ENCODE results near the gene ARSG. TPM values are rescaled to one million over a fixed set of nuclear protein-coding genes. Genes with fewer than 3 reads are reported as not detected.
"Not testable (repeated sequence)": the region's sequence is repeated elsewhere in the genome, so short reads cannot be mapped to it uniquely, and the experiment has no call there.

ARSG gene
- total and polyA plus RNA-seq, 4 donors: 1.5 to 5.4 (median 2.3) TPM

DNA sequence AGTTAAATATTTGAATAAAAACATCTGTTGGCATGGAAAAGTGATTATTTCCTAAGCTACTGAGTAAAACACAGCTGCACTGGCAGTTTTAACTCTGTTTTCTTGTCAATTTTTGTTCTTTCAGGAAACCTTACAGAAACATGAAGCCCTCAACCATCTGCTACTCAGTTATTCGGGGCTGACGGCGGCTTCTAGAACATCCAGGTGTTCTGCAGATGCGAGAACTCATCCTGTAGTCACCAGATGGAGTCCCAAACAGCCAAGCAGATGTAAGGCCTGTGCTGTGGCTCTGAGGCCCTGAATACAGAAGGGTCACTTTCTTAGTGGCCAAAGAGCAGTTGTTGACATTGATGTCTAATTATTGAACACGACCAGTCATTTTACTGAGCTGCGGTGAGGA, 15.5 kb downstream of the ARSG start:
- DNase-seq (ENCODE audit: low spot score): no peak
- H3K36me3 ChIP-seq (ENCODE audit: control insufficient read depth in 4 of 4, insufficient read depth in 3 of 4, low read depth in 1 of 4, low read length in 3 of 4): no peaks in the 10 kb centered on the region
- no peak overlapping the region for H3K27ac ChIP-seq (ENCODE audit: low read depth in 1 of 2, low read length in 2 of 2)
- H3K4me3 ChIP-seq (ENCODE audit: low read depth in 1 of 3, low read length in 3 of 3): no peak overlapping the region
- no peak overlapping the region for H3K9ac ChIP-seq (ENCODE audit: low read depth in 1 of 2, low read length in 2 of 2)
- no peak for TF ChIP-seq NR2F2 (IDR thresholded peaks at IDR 0.05)
- no peak for TF ChIP-seq YY1 (IDR thresholded peaks at IDR 0.05)
- no peak for TF ChIP-seq SP1 (IDR thresholded peaks at IDR 0.05)
- no peak for TF ChIP-seq ATF3 (IDR thresholded peaks at IDR 0.05)
- no peak for TF ChIP-seq REST (IDR thresholded peaks at IDR 0.05)
- TF ChIP-seq EGR1 (IDR thresholded peaks at IDR 0.05; ENCODE audit: low read depth in 2 of 2): no peak
- TF ChIP-seq HNF4G (IDR thresholded peaks at IDR 0.05): no peak
- TF ChIP-seq RXRA (IDR thresholded peaks at IDR 0.05): no peak
- no peak for TF ChIP-seq HNF4A (conservative IDR thresholded peaks at IDR 0.05)
- TF ChIP-seq GABPA (IDR thresholded peaks at IDR 0.05 in 1 of 2, conservative IDR thresholded peaks at IDR 0.05 in 1 of 2): no peak
- WGBS: 83% methylated on average over 6 of the region's 6 CpGs
- H3K9me3 ChIP-seq (ENCODE audit: control insufficient read depth in 4 of 4, low read length in 3 of 4): no peaks in the 10 kb centered on the region
- H3K4me1 ChIP-seq (ENCODE audit: control insufficient read depth in 4 of 4, insufficient read depth in 4 of 4, low read length in 3 of 4): no peaks in the 10 kb centered on the region
- H3K27me3 ChIP-seq (ENCODE audit: control insufficient read depth in 4 of 4, insufficient read depth in 4 of 4, low read length in 3 of 4): no peaks in the 10 kb centered on the region

DNA sequence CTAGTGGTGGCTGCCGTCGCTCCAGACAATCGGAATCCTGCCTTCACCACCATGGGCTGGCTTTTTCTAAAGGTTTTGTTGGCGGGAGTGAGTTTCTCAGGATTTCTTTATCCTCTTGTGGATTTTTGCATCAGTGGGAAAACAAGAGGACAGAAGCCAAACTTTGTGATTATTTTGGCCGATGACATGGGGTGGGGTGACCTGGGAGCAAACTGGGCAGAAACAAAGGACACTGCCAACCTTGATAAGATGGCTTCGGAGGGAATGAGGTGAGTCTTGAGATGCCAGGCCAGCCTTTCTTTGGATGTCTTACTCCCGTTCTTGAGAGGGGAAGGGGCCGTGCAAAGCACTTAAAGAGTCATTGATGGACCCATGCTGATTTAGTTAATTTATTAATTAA, 16.1 kb downstream of the ARSG start:
- Histone ChIP-seq H3K4me1 (ENCODE audit: control insufficient read depth in 4 of 4, insufficient read depth in 4 of 4, low read length in 3 of 4) (no peaks in the 10 kb centered on the region), H3K9ac (ENCODE audit: low read depth in 1 of 2, low read length in 2 of 2) (no peak overlapping the region), H3K9me3 (ENCODE audit: control insufficient read depth in 4 of 4, low read length in 3 of 4) (no peaks in the 10 kb centered on the region), H3K27me3 (ENCODE audit: control insufficient read depth in 4 of 4, insufficient read depth in 4 of 4, low read length in 3 of 4) (no peaks in the 10 kb centered on the region), H3K36me3 (ENCODE audit: control insufficient read depth in 4 of 4, insufficient read depth in 3 of 4, low read depth in 1 of 4, low read length in 3 of 4) (no peaks in the 10 kb centered on the region), H3K27ac (ENCODE audit: low read depth in 1 of 2, low read length in 2 of 2) (no peak overlapping the region), H3K4me3 (ENCODE audit: low read depth in 1 of 3, low read length in 3 of 3) (no peak overlapping the region)
- no peak for DNase-seq (ENCODE audit: low spot score)
- 75% methylated on average over 8 of the region's 8 CpGs for WGBS
- no peak for TF ChIP-seq ATF3 (IDR thresholded peaks at IDR 0.05)
- TF ChIP-seq RAD21 (IDR thresholded peaks at IDR 0.05): no peak
- TF ChIP-seq FOXA2 (IDR thresholded peaks at IDR 0.05): no peak
- no peak for TF ChIP-seq TAF1 (conservative IDR thresholded peaks at IDR 0.05)
- no peak for TF ChIP-seq SP1 (IDR thresholded peaks at IDR 0.05)
- TF ChIP-seq FOXA1 (IDR thresholded peaks at IDR 0.05): no peak

GRCh38 chr17:68308486-68308885, 17.2 kb downstream of the ARSG start:
- not testable (repeated sequence) for H3K4me1 ChIP-seq (ENCODE audit: control insufficient read depth in 4 of 4, insufficient read depth in 4 of 4, low read length in 3 of 4)

GRCh38 chr17:68309066-68309670, 17.9 kb downstream of the ARSG start:
- not testable (repeated sequence) for H3K36me3 ChIP-seq (ENCODE audit: control insufficient read depth in 4 of 4, insufficient read depth in 3 of 4, low read depth in 1 of 4, low read length in 3 of 4); H3K27me3 ChIP-seq (ENCODE audit: control insufficient read depth in 4 of 4, insufficient read depth in 4 of 4, low read length in 3 of 4); H3K4me3 ChIP-seq (ENCODE audit: low read depth in 1 of 3, low read length in 3 of 3); DNase-seq (ENCODE audit: low spot score); H3K4me1 ChIP-seq (ENCODE audit: control insufficient read depth in 4 of 4, insufficient read depth in 4 of 4, low read length in 3 of 4); H3K27ac ChIP-seq (ENCODE audit: low read depth in 1 of 2, low read length in 2 of 2); H3K9ac ChIP-seq (ENCODE audit: low read depth in 1 of 2, low read length in 2 of 2); H3K9me3 ChIP-seq (ENCODE audit: control insufficient read depth in 4 of 4, low read length in 3 of 4)
- WGBS: 96% methylated on average over 28 of the region's 28 CpGs

More at GRCh38 chr17:68308486-68308885, 17.2 kb downstream of the ARSG start:
- H3K9me3 ChIP-seq (ENCODE audit: control insufficient read depth in 4 of 4, low read length in 3 of 4); H3K36me3 ChIP-seq (ENCODE audit: control insufficient read depth in 4 of 4, insufficient read depth in 3 of 4, low read depth in 1 of 4, low read length in 3 of 4); H3K27ac ChIP-seq (ENCODE audit: low read depth in 1 of 2, low read length in 2 of 2); H3K9ac ChIP-seq (ENCODE audit: low read depth in 1 of 2, low read length in 2 of 2); DNase-seq (ENCODE audit: low spot score); H3K4me3 ChIP-seq (ENCODE audit: low read depth in 1 of 3, low read length in 3 of 3); H3K27me3 ChIP-seq (ENCODE audit: control insufficient read depth in 4 of 4, insufficient read depth in 4 of 4, low read length in 3 of 4): not testable (repeated sequence)
- WGBS: 92% methylated on average over 7 of the region's 7 CpGs
